ENCODE measurements around the gene CACNB4.

CACNB4 gene

GRCh38 chr2:152038441-152038958, 60.3 kb downstream of the CACNB4 start:
- H3K4me3 ChIP-seq (ENCODE audit: low read depth, low read length): no peak overlapping the region
- TF ChIP-seq MYC (IDR thresholded peaks at IDR 0.05; ENCODE audit: low read depth, low read length): no peak
- DNase-seq (ENCODE audit: low read depth): peak; percentile 36

- TF ChIP-seq MAX (IDR thresholded peaks at IDR 0.05; ENCODE audit: low read depth, low read length) (no peak), MYC (IDR thresholded peaks at IDR 0.05; ENCODE audit: low read depth, low read length) (no peak), CTCF (IDR thresholded peaks at IDR 0.05; ENCODE audit: low read depth, low read length) (no peak), POLR2A (IDR thresholded peaks at IDR 0.05; ENCODE audit: extremely low read depth, insufficient read length) (no peak)
- no peak overlapping the region for H3K4me3 ChIP-seq (ENCODE audit: low read depth, low read length)
- no peak for DNase-seq (ENCODE audit: low read depth)
Measured at GRCh38 chr2:152037743-152038435, 61.0 kb downstream of the CACNB4 start.

- DNase-seq (ENCODE audit: low read depth): peak; percentile 86
Measured at GRCh38 chr2:152036611-152037469, 62.0 kb downstream of the CACNB4 start.

GRCh38 chr2:152034257-152034801, 64.5 kb downstream of the CACNB4 start:
- no peak for DNase-seq (ENCODE audit: low read depth)
- H3K4me3 ChIP-seq (ENCODE audit: low read depth, low read length): no peak overlapping the region
- no peak for TF ChIP-seq POLR2A (IDR thresholded peaks at IDR 0.05; ENCODE audit: extremely low read depth, insufficient read length)
- no peak for TF ChIP-seq MYC (IDR thresholded peaks at IDR 0.05; ENCODE audit: low read depth, low read length)
- no peak for TF ChIP-seq CTCF (IDR thresholded peaks at IDR 0.05; ENCODE audit: low read depth, low read length)
- no peak for TF ChIP-seq MAX (IDR thresholded peaks at IDR 0.05; ENCODE audit: low read depth, low read length)

More at GRCh38 chr2:152036611-152037469, 62.0 kb downstream of the CACNB4 start:
- no peak for TF ChIP-seq MAX (IDR thresholded peaks at IDR 0.05; ENCODE audit: low read depth, low read length)
- TF ChIP-seq CTCF (IDR thresholded peaks at IDR 0.05; ENCODE audit: low read depth, low read length): peak; percentile 88
- no peak overlapping the region for H3K4me3 ChIP-seq (ENCODE audit: low read depth, low read length)

- no peak for DNase-seq (ENCODE audit: low read depth)
- TF ChIP-seq POLR2A (IDR thresholded peaks at IDR 0.05; ENCODE audit: extremely low read depth, insufficient read length) (no peak), MYC (IDR thresholded peaks at IDR 0.05; ENCODE audit: low read depth, low read length) (no peak), CTCF (IDR thresholded peaks at IDR 0.05; ENCODE audit: low read depth, low read length) (no peak), MAX (IDR thresholded peaks at IDR 0.05; ENCODE audit: low read depth, low read length) (no peak)
- no peak overlapping the region for H3K4me3 ChIP-seq (ENCODE audit: low read depth, low read length)
Measured at GRCh38 chr2:152033011-152033925, 65.6 kb downstream of the CACNB4 start.

Measured in NB4 (cell line).